HCT116 (cell line): ENCODE measurements around the gene PCDH9. TPM values are rescaled to one million over a fixed set of nuclear protein-coding genes. Genes with fewer than 3 reads are reported as not detected.

Experiments
- ATAC-seq: fragments of 200-7000 bp; cut with Tn5 transposase; 2 replicates; pipeline ENCODE4 v1.9.1; 2020; ENCODE audit warnings: mild to moderate bottlenecking, moderate library complexity
- BruUV-seq: library from RNA; stranded (reverse); fragments of 400-500 nt; replicated peaks from 2 replicates; lab custom pipeline; 2021; lab: Mats Ljungman, UMichigan
- CTCF ChIA-PET: fragments of 300-600 bp; sonication (Branson Sonifier 250); formaldehyde crosslinking; loops from one replicate; lab custom pipeline; 2021; ENCODE audit warnings: antibody characterized with exemption; lab: Charles Lee
- POLR2A ChIA-PET: fragments of 300-600, 350-600 bp; sonication (Branson Sonifier 250); formaldehyde crosslinking; loops from one replicate; lab custom pipeline; 2021; ENCODE audit warnings: antibody characterized with exemption; lab: Charles Lee
- RAD21 ChIA-PET, 2 experiments: fragments of 300-600 bp; sonication (Branson Sonifier 250); formaldehyde crosslinking; loops; one replicate each; lab custom pipeline; 2023; ENCODE audit warnings: low total read pairs in 2 of 2; ENCODE audit not compliant: uncharacterized antibody in 2 of 2, unreplicated experiment in 2 of 2, low non-redundant PET in 1 of 2; lab: Charles Lee
- DNase-seq: peaks from one replicate; pipeline ENCODE4 v3.0.0-alpha.2; 2010; ENCODE audit warnings: low read depth, low spot score
- H2AFZ ChIP-seq: fragments of 200-600 bp; shearing (Covaris generic), sonication (generic); 2 replicates; pipeline ENCODE4 v1.6.1; 2017; ENCODE audit warnings: low read depth, mixed run types, mixed read lengths, antibody characterized with exemption, low read length; ENCODE audit not compliant: poor library complexity, severe bottlenecking
- H3K27ac ChIP-seq: 2 replicates; pipeline ENCODE4 v1.5.1; 2012; ENCODE audit warnings: low read depth, low read length
- H3K27me3 ChIP-seq: fragments of 200-600 bp; sonication (generic); 2 replicates; pipeline ENCODE4 v1.6.1; 2016; ENCODE audit warnings: mixed run types, low read length, mixed read lengths; ENCODE audit not compliant: insufficient read depth
- H3K36me3 ChIP-seq, 2 experiments: fragments of 200-500 bp in 1 of 2; fragments of 200-600 bp in 1 of 2; sonication (Bioruptor generic) in 1 of 2; sonication (generic) in 1 of 2; 2 replicates each; pipeline versions ENCODE4 v1.5.1 to v1.6.1; 2014 to 2016; ENCODE audit warnings: low read length in 2 of 2, inconsistent platforms in 1 of 2, mixed read lengths in 1 of 2, mixed run types in 1 of 2; ENCODE audit not compliant: insufficient read depth in 2 of 2, control insufficient read depth in 1 of 2
- H3K4me1 ChIP-seq, 2 experiments: fragments of 200-600 bp in 1 of 2; sonication (generic) in 1 of 2; 2 replicates each; pipeline versions ENCODE4 v1.5.1 to v1.6.1; 2012 to 2017; ENCODE audit warnings: low read length in 2 of 2, inconsistent platforms in 1 of 2, mild to moderate bottlenecking in 1 of 2, mixed read lengths in 1 of 2, mixed run types in 1 of 2, moderate library complexity in 1 of 2; ENCODE audit not compliant: insufficient read depth in 2 of 2, control insufficient read depth in 1 of 2
- H3K4me2 ChIP-seq: fragments of 200-600 bp; sonication (generic); 2 replicates; pipeline ENCODE4 v1.6.1; 2017; ENCODE audit warnings: mixed run types, low read length, mixed read lengths
- H3K4me3 ChIP-seq, 2 experiments: fragments of 200-600 bp in 1 of 2; sonication (generic) in 1 of 2; replicated peaks in 1 of 2; 2 replicates each; pipeline ENCODE4 v1.5.1; 2011 to 2016; ENCODE audit warnings: low read length in 2 of 2, control low read depth in 1 of 2, low read depth in 1 of 2, mild to moderate bottlenecking in 1 of 2, mixed read lengths in 1 of 2, mixed run types in 1 of 2
- H3K79me2 ChIP-seq: fragments of 200-600 bp; sonication (generic); 2 replicates; pipeline ENCODE4 v1.6.1; 2017; ENCODE audit warnings: mild to moderate bottlenecking, mixed run types, low read length, moderate library complexity, mixed read lengths; ENCODE audit not compliant: insufficient read depth
- H3K9ac ChIP-seq: fragments of 200-600 bp; sonication (generic); 2 replicates; pipeline ENCODE4 v1.6.1; 2016; ENCODE audit warnings: low read length, mixed read lengths
- H3K9me2 ChIP-seq: fragments of 200-600 bp; sonication (generic), shearing (Covaris generic); 2 replicates; pipeline ENCODE4 v1.6.1; 2017; ENCODE audit warnings: mixed run types, mild to moderate bottlenecking, moderate library complexity; ENCODE audit not compliant: insufficient read depth
- H3K9me3 ChIP-seq, 2 experiments: fragments of 200-500 bp in 1 of 2; fragments of 200-600 bp in 1 of 2; sonication (Bioruptor generic) in 1 of 2; sonication (generic) in 1 of 2; 2 replicates each; pipeline ENCODE4 v1.6.1; 2014 to 2017; ENCODE audit warnings: low read length in 2 of 2, mixed read lengths in 2 of 2, inconsistent platforms in 1 of 2, low read depth in 1 of 2, mild to moderate bottlenecking in 1 of 2, mixed run types in 1 of 2, moderate library complexity in 1 of 2; ENCODE audit not compliant: control insufficient read depth in 1 of 2, insufficient read depth in 1 of 2
- H4K20me1 ChIP-seq: fragments of 200-600 bp; sonication (generic), shearing (Covaris generic); 2 replicates; pipeline ENCODE4 v1.6.1; 2017; ENCODE audit warnings: mixed run types, mild to moderate bottlenecking, moderate library complexity; ENCODE audit not compliant: insufficient read depth
- EGR1 ChIP-seq: IDR thresholded peaks from 2 replicates; pipeline ENCODE4 v1.6.1; 2012; ENCODE audit warnings: low read depth
- EZH2 ChIP-seq: fragments of 200-600 bp; sonication (generic); IDR thresholded peaks from 2 replicates; pipeline ENCODE4 v1.6.1; 2017; ENCODE audit warnings: antibody characterized with exemption, mixed run types
- SRF ChIP-seq: IDR thresholded peaks from 2 replicates; pipeline ENCODE4 v1.6.1; 2012; ENCODE audit warnings: low read depth
- intact Hi-C: fragments of 100-400 bp; cut with micrococcal nuclease; formaldehyde crosslinking; loops from 2 replicates; pipeline ENCODE4 v1.10.0; 2022
- total RNA-seq: library from RNA; stranded (reverse); gene quantifications from one replicate; pipeline ENCODE4 v1.2.1, GENCODE V29; 2021; ENCODE audit not compliant: unreplicated experiment
- TF ChIP-seq, protein P1 (sequence below): IDR thresholded peaks from 2 replicates; pipeline ENCODE4 v1.6.1; 2012; ENCODE audit warnings: low read depth
- TF ChIP-seq, protein P2 (sequence below): IDR thresholded peaks from 2 replicates; pipeline ENCODE4 v1.6.1; 2012

PCDH9 gene
- total RNA-seq, 1 experiment from 2014 or later = 0.02 TPM

DNA sequence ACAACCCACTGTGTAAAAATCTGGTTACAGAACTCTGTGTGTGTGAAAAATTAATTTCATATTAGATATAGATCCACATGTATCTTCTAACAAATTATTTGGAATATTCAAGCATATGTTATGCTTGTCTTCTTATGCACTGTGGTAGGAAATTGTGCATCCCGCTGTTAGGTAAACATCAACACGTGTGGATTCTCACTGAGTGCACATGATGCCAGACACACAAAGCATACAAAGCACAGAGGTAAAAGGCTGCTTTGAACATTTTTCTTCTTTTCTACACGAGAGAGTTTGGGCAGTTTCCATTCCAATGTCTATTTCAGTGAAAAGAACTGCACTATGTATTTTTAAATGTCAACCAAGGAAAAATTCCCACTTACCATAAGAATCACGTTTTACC lies 354.9 kb downstream of the PCDH9 start:
- ChIA-PET CTCF (no interaction called here), RAD21 (no interaction called here), POLR2A (no interaction called here)
- intact Hi-C loops = no loop called here
- Histone ChIP-seq H3K9me3 (no peaks in the 10 kb centered on the region), H3K9ac (no peak overlapping the region), H3K36me3 (no peaks in the 10 kb centered on the region), H3K4me2 (no peak overlapping the region), H4K20me1 (no peaks in the 10 kb centered on the region), H3K27me3 (no peaks in the 10 kb centered on the region), H3K4me3 (no peak overlapping the region), H3K4me1 (no peaks in the 10 kb centered on the region), H2AFZ (no peak overlapping the region), H3K9me2 (no peaks in the 10 kb centered on the region), H3K79me2 (no peaks in the 10 kb centered on the region), H3K27ac (no peak overlapping the region)
- ATAC-seq = no peak
- no peak for DNase-seq
- TF ChIP-seq, protein P1, sequence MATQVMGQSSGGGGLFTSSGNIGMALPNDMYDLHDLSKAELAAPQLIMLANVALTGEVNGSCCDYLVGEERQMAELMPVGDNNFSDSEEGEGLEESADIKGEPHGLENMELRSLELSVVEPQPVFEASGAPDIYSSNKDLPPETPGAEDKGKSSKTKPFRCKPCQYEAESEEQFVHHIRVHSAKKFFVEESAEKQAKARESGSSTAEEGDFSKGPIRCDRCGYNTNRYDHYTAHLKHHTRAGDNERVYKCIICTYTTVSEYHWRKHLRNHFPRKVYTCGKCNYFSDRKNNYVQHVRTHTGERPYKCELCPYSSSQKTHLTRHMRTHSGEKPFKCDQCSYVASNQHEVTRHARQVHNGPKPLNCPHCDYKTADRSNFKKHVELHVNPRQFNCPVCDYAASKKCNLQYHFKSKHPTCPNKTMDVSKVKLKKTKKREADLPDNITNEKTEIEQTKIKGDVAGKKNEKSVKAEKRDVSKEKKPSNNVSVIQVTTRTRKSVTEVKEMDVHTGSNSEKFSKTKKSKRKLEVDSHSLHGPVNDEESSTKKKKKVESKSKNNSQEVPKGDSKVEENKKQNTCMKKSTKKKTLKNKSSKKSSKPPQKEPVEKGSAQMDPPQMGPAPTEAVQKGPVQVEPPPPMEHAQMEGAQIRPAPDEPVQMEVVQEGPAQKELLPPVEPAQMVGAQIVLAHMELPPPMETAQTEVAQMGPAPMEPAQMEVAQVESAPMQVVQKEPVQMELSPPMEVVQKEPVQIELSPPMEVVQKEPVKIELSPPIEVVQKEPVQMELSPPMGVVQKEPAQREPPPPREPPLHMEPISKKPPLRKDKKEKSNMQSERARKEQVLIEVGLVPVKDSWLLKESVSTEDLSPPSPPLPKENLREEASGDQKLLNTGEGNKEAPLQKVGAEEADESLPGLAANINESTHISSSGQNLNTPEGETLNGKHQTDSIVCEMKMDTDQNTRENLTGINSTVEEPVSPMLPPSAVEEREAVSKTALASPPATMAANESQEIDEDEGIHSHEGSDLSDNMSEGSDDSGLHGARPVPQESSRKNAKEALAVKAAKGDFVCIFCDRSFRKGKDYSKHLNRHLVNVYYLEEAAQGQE = no peak
- no peak for TF ChIP-seq EGR1
- BruUV-seq = no TSS peak

DNA sequence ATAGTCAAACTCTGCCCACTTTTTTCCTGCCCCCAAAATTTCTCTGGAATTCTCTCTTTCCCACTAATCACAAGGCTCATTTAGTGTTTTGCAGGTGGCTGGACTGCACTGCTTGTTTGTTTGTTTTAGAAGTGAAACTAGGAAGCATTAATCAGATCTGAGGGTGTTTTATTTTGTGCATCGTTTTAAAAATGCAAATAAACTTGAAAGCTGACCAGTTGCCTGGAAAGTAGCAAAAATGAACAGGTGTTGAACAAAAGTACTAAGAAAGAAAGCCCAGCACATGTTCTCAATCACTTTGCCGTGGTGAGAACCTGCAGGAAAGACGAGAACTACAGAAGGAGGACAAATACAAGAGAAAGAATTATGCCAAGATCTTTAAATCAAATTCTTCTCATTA lies 365.5 kb downstream of the PCDH9 start:
- H2AFZ ChIP-seq = no peak overlapping the region
- H3K9ac ChIP-seq = no peak overlapping the region
- H3K4me2 ChIP-seq = no peak overlapping the region

More for the DNA sequence above, 365.5 kb downstream of the PCDH9 start:
- ChIA-PET RAD21 (no interaction called here), CTCF (no interaction called here), POLR2A (no interaction called here)
- H3K79me2 ChIP-seq = no peaks in the 10 kb centered on the region
- TF ChIP-seq SRF (no peak), EZH2 (no peak)
- TF ChIP-seq, protein P2, sequence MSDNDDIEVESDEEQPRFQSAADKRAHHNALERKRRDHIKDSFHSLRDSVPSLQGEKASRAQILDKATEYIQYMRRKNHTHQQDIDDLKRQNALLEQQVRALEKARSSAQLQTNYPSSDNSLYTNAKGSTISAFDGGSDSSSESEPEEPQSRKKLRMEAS = no peak
- H3K9me3 ChIP-seq = no peaks in the 10 kb centered on the region
- DNase-seq = no peak
- intact Hi-C loops = no loop called here
- ATAC-seq = no peak
- no peaks in the 10 kb centered on the region for H3K4me1 ChIP-seq
- H3K36me3 ChIP-seq = no peaks in the 10 kb centered on the region
- no peaks in the 10 kb centered on the region for H4K20me1 ChIP-seq
- BruUV-seq = no TSS peak
- no peak overlapping the region for H3K4me3 ChIP-seq
- no peaks in the 10 kb centered on the region for H3K27me3 ChIP-seq
- H3K9me2 ChIP-seq = no peaks in the 10 kb centered on the region
- no peak overlapping the region for H3K27ac ChIP-seq
